HepG2 (cell line): ENCODE data around the gene AAMP. TPM values are rescaled to one million over a fixed set of nuclear protein-coding genes. Genes with fewer than 3 reads are reported as not detected.

Experiments used
- ATAC-seq: fragments of 200-7000 bp; cut with Tn5 transposase; 3 replicates; pipeline ENCODE4 v1.9.1; 2020; ENCODE audit warnings: mild to moderate bottlenecking, moderate library complexity
- BruUV-seq: library from RNA; stranded (reverse); fragments of 400-500 nt; replicated peaks from 2 replicates; lab custom pipeline; 2021; lab: Mats Ljungman, UMichigan
- CTCF ChIA-PET: fragments of 300-600 bp; formaldehyde crosslinking; extraction: SDS; loops from one replicate; lab custom pipeline; 2021; ENCODE audit warnings: low total read pairs, inconsistent platforms, low intra/inter-chr PET ratio; lab: Yijun Ruan, JAX
- POLR2A ChIA-PET: fragments of 350-600 bp; sonication (Branson Sonifier 250); formaldehyde crosslinking; loops from one replicate; lab custom pipeline; 2020; ENCODE audit warnings: antibody characterized with exemption, inconsistent platforms; lab: Yijun Ruan, JAX
- DNase-seq: peaks from one replicate; pipeline ENCODE4 v3.0.0-alpha.2; 2015; ENCODE audit warnings: low spot score
- FAIRE-seq: peaks from 3 replicates; lab custom pipeline; 2011; peaks lifted over from hg19 to GRCh38; lab: Jason Lieb, UNC
- H2AFZ ChIP-seq: one replicate; pipeline ENCODE4 v1.6.1; 2011; ENCODE audit warnings: low read length, inconsistent platforms
- H3K27ac ChIP-seq: fragments of 300-600 bp; 3 replicates; pipeline ENCODE4 v1.8.0; 2011; ENCODE audit warnings: mixed run types, mild to moderate bottlenecking, mixed read lengths, low read length, inconsistent platforms; ENCODE audit not compliant: insufficient read depth; ENCODE audit errors: extremely low read length
- H3K27me3 ChIP-seq, 2 experiments: fragments of 200-600 bp in 1 of 2; 2 replicates in 1 of 2; 3 replicates in 1 of 2; pipeline versions ENCODE4 v1.6.0 to v1.8.0; 2011; ENCODE audit warnings: low read length in 2 of 2, mild to moderate bottlenecking in 2 of 2, moderate library complexity in 2 of 2, inconsistent platforms in 1 of 2; ENCODE audit not compliant: insufficient read depth in 2 of 2, control insufficient read depth in 1 of 2
- H3K36me3 ChIP-seq, 2 experiments: fragments of 200-600 bp in 1 of 2; replicated peaks in 1 of 2; 2 replicates in 1 of 2; 3 replicates in 1 of 2; pipeline versions ENCODE4 v1.5.1 to v1.8.0; 2011; ENCODE audit warnings: low read length in 2 of 2, inconsistent platforms in 1 of 2; ENCODE audit not compliant: insufficient read depth in 2 of 2, control insufficient read depth in 1 of 2
- H3K4me1 ChIP-seq: 2 replicates; pipeline ENCODE4 v1.5.1; 2012; ENCODE audit warnings: low read length, inconsistent platforms; ENCODE audit not compliant: insufficient read depth
- H3K4me2 ChIP-seq: 2 replicates; pipeline ENCODE4 v1.6.0; 2011; ENCODE audit warnings: low read depth, low read length, inconsistent platforms
- H3K4me3 ChIP-seq, 3 experiments: fragments of 200-600 bp in 1 of 3; sonication (generic), shearing (Covaris generic) in 1 of 3; replicated peaks in 1 of 3; 2 replicates each; pipeline ENCODE4 v1.5.1; 2011 to 2016; ENCODE audit warnings: low read length in 3 of 3, inconsistent platforms in 2 of 3, low read depth in 2 of 3, mild to moderate bottlenecking in 2 of 3, control low read depth in 1 of 3, mixed read lengths in 1 of 3; ENCODE audit not compliant: insufficient read depth in 1 of 3
- H3K79me2 ChIP-seq: one replicate; pipeline ENCODE4 v1.6.1; 2011; ENCODE audit warnings: low read length, inconsistent platforms; ENCODE audit not compliant: insufficient read depth
- H3K9ac ChIP-seq: 2 replicates; pipeline ENCODE4 v1.6.0; 2011; ENCODE audit warnings: mild to moderate bottlenecking, low read depth, low read length, inconsistent platforms; ENCODE audit not compliant: insufficient read depth
- H3K9me3 ChIP-seq: 2 replicates; pipeline ENCODE4 v1.5.1; 2012; ENCODE audit warnings: mild to moderate bottlenecking, low read length
- H4K20me1 ChIP-seq: 2 replicates; pipeline ENCODE4 v1.6.0; 2011; ENCODE audit warnings: inconsistent platforms, mild to moderate bottlenecking, low read length, moderate library complexity; ENCODE audit not compliant: insufficient read depth
- ESRRA ChIP-seq: sonication (generic); formaldehyde crosslinking; IDR thresholded peaks from 2 replicates; pipeline ENCODE4 v1.5.1; 2020; ENCODE audit warnings: mild to moderate bottlenecking, low read depth, missing genetic modification reagents
- FOXO4 ChIP-seq: sonication (generic); formaldehyde crosslinking; conservative IDR thresholded peaks from 2 replicates; pipeline ENCODE4 v1.8.1; 2023; ENCODE audit warnings: missing genetic modification reagents
- GLMP ChIP-seq: sonication (generic); formaldehyde crosslinking; IDR thresholded peaks from 2 replicates; pipeline ENCODE4 v1.9.0; 2021; ENCODE audit warnings: missing genetic modification reagents, mild to moderate bottlenecking, borderline replicate concordance
- HNRNPH1 ChIP-seq: fragments of 200-400 bp; formaldehyde crosslinking; optimal IDR thresholded peaks from 2 replicates; pipeline ENCODE3; 2017; ENCODE audit warnings: mild to moderate bottlenecking, low read depth, low read length
- POGK ChIP-seq: sonication (generic); formaldehyde crosslinking; conservative IDR thresholded peaks from 2 replicates; pipeline ENCODE4 v1.8.0; 2022; ENCODE audit warnings: mild to moderate bottlenecking, moderate library complexity, missing genetic modification reagents
- SP140L ChIP-seq: sonication (generic); formaldehyde crosslinking; IDR thresholded peaks from 2 replicates; pipeline ENCODE4 v1.4.0; 2020; ENCODE audit warnings: missing genetic modification reagents, borderline replicate concordance
- STAT5B ChIP-seq: sonication (generic); formaldehyde crosslinking; IDR thresholded peaks from 2 replicates; pipeline ENCODE4 v1.4.0; 2020; ENCODE audit warnings: missing genetic modification reagents
- ZNF10 ChIP-seq: sonication (generic); formaldehyde crosslinking; IDR thresholded peaks from 2 replicates; pipeline ENCODE4 v1.4.0; 2020; ENCODE audit warnings: mild to moderate bottlenecking, low read depth, missing genetic modification reagents, borderline replicate concordance
- ZNF225 ChIP-seq: sonication (generic); formaldehyde crosslinking; IDR thresholded peaks from 2 replicates; pipeline ENCODE4 v1.4.0; 2020; ENCODE audit warnings: mild to moderate bottlenecking, missing genetic modification reagents
- ZNF264 ChIP-seq: sonication (generic); formaldehyde crosslinking; IDR thresholded peaks from 2 replicates; pipeline ENCODE4 v1.4.0; 2020; ENCODE audit warnings: missing genetic modification reagents
- ZNF318 ChIP-seq: sonication (generic); formaldehyde crosslinking; IDR thresholded peaks from 2 replicates; pipeline ENCODE4 v1.4.0; 2020; ENCODE audit warnings: mild to moderate bottlenecking, missing genetic modification reagents
- ZNF616 ChIP-seq: sonication (generic); formaldehyde crosslinking; IDR thresholded peaks from 2 replicates; pipeline ENCODE4 v1.5.0; 2020; ENCODE audit warnings: low read depth, mild to moderate bottlenecking, missing genetic modification reagents
- ZNF879 ChIP-seq: sonication (generic); formaldehyde crosslinking; IDR thresholded peaks from 2 replicates; pipeline ENCODE4 v1.8.1; 2023; ENCODE audit warnings: missing genetic modification reagents
- WGBS: methylation state at CpG from one replicate; pipeline ENCODE4 v1.1.6; 2017; ENCODE audit warnings: low lambda C conversion rate; 5-methylcytosine and 5-hydroxymethylcytosine counted together
- in situ Hi-C: cut with HindIII; loops from 2 replicates; pipeline ENCODE4 v1.10.0; 2017; ENCODE audit warnings: low pct_unique_long_range_greater_than_20kb; ENCODE audit not compliant: extremely low pct_ligation_motif_present
- intact Hi-C: fragments of 100-400 bp; cut with micrococcal nuclease; formaldehyde crosslinking; loops from one replicate; pipeline ENCODE4 v1.10.0; 2022; ENCODE audit not compliant: unreplicated experiment
- polyA plus RNA-seq, 8 experiments: library from polyadenylated mRNA; depleted of rRNA in 3 of 8; stranded (reverse) in 7 of 8; unstranded in 1 of 8; fragments of >200 nt; fragmentation: Illumina TruSeq in 4 of 8; extraction: Trizol in 4 of 8; gene quantifications; 2 replicates each; pipeline versions ENCODE4 v1.2.1 to v1.2.3, GENCODE V29; 2011 to 2016; ENCODE audit warnings: low read depth in 4 of 8, missing spikeins in 1 of 8, mixed read lengths in 1 of 8; ENCODE audit not compliant: insufficient read depth in 1 of 8
- total RNA-seq, 5 experiments: library from RNA; depleted of rRNA; stranded (reverse); fragments of >200 nt; fragmentation: Illumina TruSeq; extraction: Trizol; gene quantifications; 2 replicates each; pipeline ENCODE4 v1.2.3, GENCODE V29; 2016; ENCODE audit warnings: low read depth in 1 of 5

The AAMP gene
- total and polyA plus RNA-seq, 2 of the 13 experiments (the other 11 are each of a cell fraction or from before 2014, with no cell fraction given), result 110 to 186 TPM

- Histone ChIP-seq H3K4me1 (peaks cover 40% of the 10 kb centered on the region), H3K36me3 (peaks cover 39 to 88% of the 10 kb centered on the region in 2 experiments), H2AFZ (no peak overlapping the region), H3K9ac (no peak overlapping the region), H3K79me2 (no peaks in the 10 kb centered on the region), H3K9me3 (no peaks in the 10 kb centered on the region), H3K4me2 (no peak overlapping the region), H3K27ac (no peak overlapping the region), H4K20me1 (no peaks in the 10 kb centered on the region), H3K27me3 (no peaks in the 10 kb centered on the region), H3K4me3 (no peak overlapping the region)
- FAIRE-seq (no peak), DNase-seq (no peak), ATAC-seq (no peak)
- BruUV-seq, result no TSS peak
- POLR2A ChIA-PET, result no interaction called here
- in situ Hi-C loops, result no loop called here
- CTCF ChIA-PET, result no interaction called here
- 100% methylated on average over 2 of the region's 2 CpGs for WGBS
- intact Hi-C loops, result no loop called here
- TF ChIP-seq ZNF264 (CRISPR knock-in tag) (no peak), ZNF879 (CRISPR knock-in tag) (no peak), POGK (CRISPR knock-in tag) (no peak), ZNF318 (no peak), SP140L (CRISPR knock-in tag) (no peak), STAT5B (no peak), ZNF10 (CRISPR knock-in tag) (no peak), ZNF225 (no peak), GLMP (CRISPR knock-in tag) (no peak), HNRNPH1 (no peak), ESRRA (no peak), ZNF616 (no peak), FOXO4 (CRISPR knock-in tag) (no peak)
Observed at GRCh38 chr2:218235017-218235416, 34.9 kb downstream of the AAMP start.
